H1 (cell line): Measurements from ENCODE around the gene GTF3C2. TPM values are rescaled to one million over a fixed set of nuclear protein-coding genes. Genes with fewer than 3 reads are reported as not detected.

Source experiments
- CTCF ChIA-PET: fragments of 300-600 bp; sonication (Branson Sonifier 250); formaldehyde crosslinking; loops from one replicate; lab custom pipeline; 2021; ENCODE audit not compliant: partially characterized antibody; lab: Charles Lee
- POLR2A ChIA-PET: fragments of 300-600 bp; sonication (Branson Sonifier 250); formaldehyde crosslinking; loops from one replicate; lab custom pipeline; 2021; ENCODE audit warnings: inconsistent platforms; ENCODE audit not compliant: partially characterized antibody; lab: Charles Lee
- DNase-seq, 2 experiments: peaks; one replicate each; pipeline versions ENCODE4 v3.0.0 to v3.0.0-alpha.2; 2010 to 2022; ENCODE audit warnings: low spot score in 2 of 2, low read depth in 1 of 2, mixed read lengths in 1 of 2
- FAIRE-seq: peaks from 2 replicates; lab custom pipeline; 2011; peaks lifted over from hg19 to GRCh38; lab: Jason Lieb, UNC
- H2AFZ ChIP-seq: 2 replicates; pipeline ENCODE4 v1.8.1; 2012; ENCODE audit warnings: low read length, inconsistent platforms
- H2AK5ac ChIP-seq: 2 replicates; pipeline ENCODE4 v1.6.1; 2013; ENCODE audit warnings: low read depth, low read length
- H2BK120ac ChIP-seq: replicated peaks from 2 replicates; pipeline ENCODE3; 2013; ENCODE audit warnings: low read depth, low read length, inconsistent platforms
- H2BK12ac ChIP-seq: 2 replicates; pipeline ENCODE4 v1.6.1; 2013; ENCODE audit warnings: low read depth, low read length
- H2BK15ac ChIP-seq: 2 replicates; pipeline ENCODE4 v1.6.1; 2013; ENCODE audit warnings: low read length
- H2BK20ac ChIP-seq: 2 replicates; pipeline ENCODE4 v1.6.1; 2013; ENCODE audit warnings: low read length
- H2BK5ac ChIP-seq: 2 replicates; pipeline ENCODE4 v1.6.1; 2013; ENCODE audit warnings: low read depth, low read length
- H3K14ac ChIP-seq: 2 replicates; pipeline ENCODE4 v1.6.1; 2013; ENCODE audit warnings: inconsistent platforms; ENCODE audit not compliant: insufficient read length
- H3K18ac ChIP-seq: 2 replicates; pipeline ENCODE4 v1.6.1; 2013; ENCODE audit warnings: low read length; ENCODE audit errors: extremely low read depth
- H3K23ac ChIP-seq: 2 replicates; pipeline ENCODE4 v1.6.1; 2013; ENCODE audit warnings: inconsistent platforms; ENCODE audit not compliant: insufficient read length
- H3K23me2 ChIP-seq: 2 replicates; pipeline ENCODE4 v1.6.1; 2013; ENCODE audit warnings: low read depth, low read length
- H3K27ac ChIP-seq: 2 replicates; pipeline ENCODE4 v1.6.1; 2011; ENCODE audit warnings: low read depth, low read length, inconsistent platforms
- H3K27me3 ChIP-seq, 4 experiments: replicated peaks in 1 of 4; 1 replicate in 1 of 4; 2 replicates in 3 of 4; pipeline versions ENCODE4 v1.6.1 to v1.8.1; 2011 to 2013; ENCODE audit warnings: low read length in 3 of 4, mild to moderate bottlenecking in 3 of 4, inconsistent platforms in 2 of 4, mixed read lengths in 2 of 4, moderate library complexity in 1 of 4; ENCODE audit not compliant: control insufficient read depth in 3 of 4, insufficient read depth in 3 of 4; ENCODE audit errors: extremely low read depth in 1 of 4
- H3K36me3 ChIP-seq, 4 experiments: 2 replicates each; pipeline versions ENCODE4 v1.6.1 to v1.8.1; 2011 to 2013; ENCODE audit warnings: mild to moderate bottlenecking in 4 of 4, low read length in 3 of 4, moderate library complexity in 2 of 4, control low read depth in 1 of 4, inconsistent platforms in 1 of 4; ENCODE audit not compliant: insufficient read depth in 4 of 4, control insufficient read depth in 2 of 4
- H3K4ac ChIP-seq: replicated peaks from 2 replicates; pipeline ENCODE3; 2013; ENCODE audit warnings: low read length, low read depth, mixed read lengths, inconsistent platforms; ENCODE audit not compliant: insufficient read length
- H3K4me1 ChIP-seq, 4 experiments: replicated peaks in 1 of 4; 1 replicate in 1 of 4; 2 replicates in 3 of 4; pipeline versions ENCODE4 v1.6.1 to v1.8.1; 2011 to 2013; ENCODE audit warnings: low read length in 3 of 4, inconsistent platforms in 2 of 4, mixed read lengths in 1 of 4; ENCODE audit not compliant: insufficient read depth in 4 of 4, control insufficient read depth in 3 of 4
- H3K4me2 ChIP-seq, 2 experiments: 2 replicates each; pipeline versions ENCODE4 v1.6.1 to v1.8.1; 2011 to 2013; ENCODE audit warnings: low read depth in 2 of 2, low read length in 2 of 2, control low read depth in 1 of 2, inconsistent platforms in 1 of 2, mild to moderate bottlenecking in 1 of 2; ENCODE audit not compliant: insufficient read depth in 1 of 2
- H3K4me3 ChIP-seq, 4 experiments: fragments of 200-600, 300-600 bp in 1 of 4; sonication (generic), shearing (Covaris generic), sonication (Bioruptor Twin) in 1 of 4; 2 replicates each; pipeline versions ENCODE4 v1.5.1 to v1.8.1; 2011 to 2016; ENCODE audit warnings: low read length in 4 of 4, low read depth in 3 of 4, control low read depth in 2 of 4, inconsistent platforms in 2 of 4, mild to moderate bottlenecking in 2 of 4, mixed read lengths in 1 of 4, moderate library complexity in 1 of 4; ENCODE audit not compliant: insufficient read depth in 2 of 4; ENCODE audit errors: extremely low read depth in 1 of 4
- H3K56ac ChIP-seq: replicated peaks from 2 replicates; pipeline ENCODE3; 2013; ENCODE audit warnings: low read depth, mild to moderate bottlenecking, mixed read lengths, low read length, inconsistent platforms; ENCODE audit not compliant: insufficient read length
- H3K79me1 ChIP-seq: 2 replicates; pipeline ENCODE4 v1.6.1; 2013; ENCODE audit warnings: low read depth, low read length, control low read depth
- H3K79me2 ChIP-seq, 2 experiments: 2 replicates each; pipeline versions ENCODE4 v1.6.1 to v1.8.1; 2012 to 2013; ENCODE audit warnings: low read length in 2 of 2, mild to moderate bottlenecking in 2 of 2, inconsistent platforms in 1 of 2; ENCODE audit not compliant: insufficient read depth in 2 of 2, control insufficient read depth in 1 of 2
- H3K9ac ChIP-seq, 4 experiments: replicated peaks in 1 of 4; 1 replicate in 1 of 4; 2 replicates in 3 of 4; pipeline versions ENCODE4 v1.6.1 to v1.8.1; 2011 to 2013; ENCODE audit warnings: low read depth in 3 of 4, low read length in 3 of 4, control low read depth in 2 of 4, mild to moderate bottlenecking in 2 of 4, moderate library complexity in 2 of 4, inconsistent platforms in 1 of 4; ENCODE audit errors: extremely low read depth in 1 of 4
- H3K9me3 ChIP-seq, 2 experiments: 2 replicates each; pipeline versions ENCODE4 v1.6.1 to v1.8.1; 2012 to 2013; ENCODE audit warnings: mild to moderate bottlenecking in 2 of 2, moderate library complexity in 2 of 2, control low read depth in 1 of 2, inconsistent platforms in 1 of 2, low read depth in 1 of 2, low read length in 1 of 2, mixed read lengths in 1 of 2; ENCODE audit not compliant: insufficient read depth in 2 of 2
- H4K20me1 ChIP-seq, 2 experiments: replicated peaks in 1 of 2; 2 replicates each; pipeline versions ENCODE3 to v1.8.1; 2011 to 2013; ENCODE audit warnings: inconsistent platforms in 2 of 2, low read length in 2 of 2, mild to moderate bottlenecking in 1 of 2; ENCODE audit not compliant: insufficient read depth in 2 of 2, control insufficient read depth in 1 of 2
- H4K5ac ChIP-seq: 2 replicates; pipeline ENCODE4 v1.6.1; 2013; ENCODE audit warnings: low read length, low read depth, mixed read lengths, inconsistent platforms; ENCODE audit not compliant: insufficient read length
- H4K8ac ChIP-seq: 2 replicates; pipeline ENCODE4 v1.8.0; 2013; ENCODE audit warnings: mild to moderate bottlenecking, moderate library complexity, low read length, inconsistent platforms; ENCODE audit not compliant: insufficient read depth; ENCODE audit errors: extremely low read depth
- H4K91ac ChIP-seq: replicated peaks from 2 replicates; pipeline ENCODE3; 2013; ENCODE audit warnings: low read length, mixed read lengths, inconsistent platforms; ENCODE audit not compliant: insufficient read length
- CBX8 ChIP-seq: fragments of 300-800, 300-1000 bp; sonication (generic); IDR thresholded peaks from 2 replicates; pipeline ENCODE4 v1.7.1; 2016; ENCODE audit warnings: low read depth, low read length, borderline replicate concordance
- CHD2 ChIP-seq: IDR thresholded peaks from 2 replicates; pipeline ENCODE4 v1.6.1; 2012; ENCODE audit warnings: low read length, improper control_type of control experiment
- EGR1 ChIP-seq: IDR thresholded peaks from 2 replicates; pipeline ENCODE4 v1.6.1; 2011; ENCODE audit warnings: low read depth, low read length, borderline replicate concordance
- EP300 ChIP-seq, 2 experiments: IDR thresholded peaks; 1 replicate in 1 of 2; 2 replicates in 1 of 2; pipeline ENCODE4 v1.6.1; 2011 to 2012; ENCODE audit warnings: low read depth in 2 of 2, low read length in 2 of 2, mild to moderate bottlenecking in 2 of 2, borderline replicate concordance in 1 of 2, inconsistent platforms in 1 of 2, moderate library complexity in 1 of 2
- HDAC6 ChIP-seq: IDR thresholded peaks from one replicate; pipeline ENCODE4 v1.7.1; 2012; ENCODE audit warnings: low read depth, mild to moderate bottlenecking, inconsistent platforms, low read length, moderate library complexity
- PHF8 ChIP-seq: fragments of 200-600 bp; sonication (generic); conservative IDR thresholded peaks from 2 replicates; pipeline ENCODE4 v1.7.1; 2012; ENCODE audit warnings: low read depth, mild to moderate bottlenecking, inconsistent platforms, low read length, moderate library complexity
- RBBP5 ChIP-seq: IDR thresholded peaks from 2 replicates; pipeline ENCODE4 v1.7.1; 2012; ENCODE audit warnings: low read depth, mild to moderate bottlenecking, inconsistent platforms, low read length, moderate library complexity, borderline replicate concordance
- SAP30 ChIP-seq: fragments of 300-600 bp; sonication (generic); IDR thresholded peaks from 2 replicates; pipeline ENCODE4 v1.7.1; 2012; ENCODE audit warnings: low read length, moderate library complexity, mild to moderate bottlenecking, inconsistent platforms; ENCODE audit not compliant: insufficient read depth, insufficient replicate concordance
- SIN3A ChIP-seq, 2 experiments: IDR thresholded peaks in 1 of 2; conservative IDR thresholded peaks in 1 of 2; 2 replicates each; pipeline ENCODE4 v1.6.1; 2011 to 2012; ENCODE audit warnings: low read length in 2 of 2, improper control_type of control experiment in 1 of 2, low read depth in 1 of 2, mild to moderate bottlenecking in 1 of 2
- SP4 ChIP-seq: IDR thresholded peaks from 2 replicates; pipeline ENCODE4 v1.6.1; 2012; ENCODE audit warnings: low read length, inconsistent platforms
- SRF ChIP-seq: IDR thresholded peaks from 2 replicates; pipeline ENCODE4 v1.6.1; 2011; ENCODE audit warnings: mild to moderate bottlenecking, low read depth, low read length, moderate library complexity
- TAF7 ChIP-seq: optimal IDR thresholded peaks from 2 replicates; pipeline ENCODE3; 2011; ENCODE audit warnings: low read depth, mild to moderate bottlenecking, inconsistent platforms, low read length, moderate library complexity, borderline replicate concordance
- WGBS, 2 experiments: shearing (Covaris generic) in 1 of 2; methylation state at CpG; one replicate each; pipeline versions ENCODE4 v1.1.6 to v1.1.7; 2013 to 2015; ENCODE audit warnings: low lambda C conversion rate in 2 of 2, mixed read lengths in 2 of 2, inconsistent platforms in 1 of 2, low coverage in 1 of 2, missing lambda C conversion rate in 1 of 2; ENCODE audit not compliant: insufficient replicate concordance in 2 of 2, insufficient coverage in 1 of 2, insufficient read length in 1 of 2; ENCODE audit errors: extremely low coverage in 1 of 2, missing lambda C conversion rate in 1 of 2; 5-methylcytosine and 5-hydroxymethylcytosine counted together
- polyA plus RNA-seq, 7 experiments: library from polyadenylated mRNA; depleted of rRNA in 3 of 7; stranded (reverse) in 5 of 7; unstranded in 2 of 7; fragments of >200 nt in 5 of 7; fragments of 200-250 nt in 2 of 7; gene quantifications; 1 replicate in 5 of 7; 2 replicates in 1 of 7; 4 replicates in 1 of 7; pipeline versions ENCODE4 v1.2.1 to v1.2.3, GENCODE V29; 2011 to 2013; ENCODE audit warnings: missing spikeins in 2 of 7, mixed read lengths in 2 of 7
- total RNA-seq: library from RNA; stranded (reverse); fragmentation: NEBNext Ultra II Directional; extraction: Animal tissue kit (Norgen Biotek cat#: 25700); gene quantifications from 2 replicates; pipeline ENCODE4 v1.2.1, GENCODE V29; 2021
- TF ChIP-seq, protein P1 (sequence below): IDR thresholded peaks from 2 replicates; pipeline ENCODE4 v1.6.1; 2012; ENCODE audit warnings: inconsistent platforms

GTF3C2 gene
- total and polyA plus RNA-seq, 2 of the 8 experiments (the other 6 are each of a cell fraction or from before 2014, with no cell fraction given), result 118 to 127 TPM

DNA sequence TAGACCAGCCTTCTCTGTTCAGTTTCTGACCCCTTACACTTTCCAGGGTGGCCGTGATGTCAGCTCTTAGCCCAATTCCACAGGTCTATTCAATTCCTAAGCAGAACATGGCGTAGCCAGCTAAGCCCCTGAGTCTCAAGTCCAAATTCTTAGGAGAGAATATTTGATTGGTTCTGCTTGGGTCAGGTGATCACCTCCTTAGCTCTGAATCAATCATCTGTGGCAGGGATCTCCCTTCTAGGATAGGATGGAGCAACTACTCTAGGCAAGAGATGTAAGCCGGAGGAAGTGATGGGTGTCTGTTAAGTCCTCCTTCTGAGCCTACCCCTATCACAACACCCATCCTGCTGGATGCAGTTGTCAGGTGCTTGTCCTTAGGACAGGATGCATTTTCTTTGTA lies 59.4 kb downstream of the GTF3C2 start:
- no peaks in the 10 kb centered on the region for H3K9me3 ChIP-seq
- no peak for FAIRE-seq
- TF ChIP-seq SP4 (no peak), EGR1 (no peak), CBX8 (no peak), HDAC6 (no peak), PHF8 (no peak), SRF (no peak), EP300 (IDR thresholded peaks at IDR 0.05; ENCODE audit: borderline replicate concordance in 1 of 2, low read depth in 2 of 2, low read length in 2 of 2) (no peak), SAP30 (no peak), TAF7 (no peak), SIN3A (conservative IDR thresholded peaks at IDR 0.05 in 1 of 2, IDR thresholded peaks at IDR 0.05 in 1 of 2; ENCODE audit: low read depth in 1 of 2, low read length in 2 of 2) (no peak), RBBP5 (no peak), CHD2 (no peak)
- TF ChIP-seq, protein P1, sequence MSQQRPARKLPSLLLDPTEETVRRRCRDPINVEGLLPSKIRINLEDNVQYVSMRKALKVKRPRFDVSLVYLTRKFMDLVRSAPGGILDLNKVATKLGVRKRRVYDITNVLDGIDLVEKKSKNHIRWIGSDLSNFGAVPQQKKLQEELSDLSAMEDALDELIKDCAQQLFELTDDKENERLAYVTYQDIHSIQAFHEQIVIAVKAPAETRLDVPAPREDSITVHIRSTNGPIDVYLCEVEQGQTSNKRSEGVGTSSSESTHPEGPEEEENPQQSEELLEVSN, result no peak

More for the DNA sequence above, 59.4 kb downstream of the GTF3C2 start:
- H3K14ac ChIP-seq, result no peak overlapping the region
- no peak overlapping the region for H3K18ac ChIP-seq
- no peaks in the 10 kb centered on the region for H3K79me1 ChIP-seq
- H3K79me2 ChIP-seq, result no peaks in the 10 kb centered on the region
- H4K5ac ChIP-seq, result no peak overlapping the region
- H4K8ac ChIP-seq, result no peak overlapping the region
- no peak overlapping the region for H3K4me2 ChIP-seq
- no peak overlapping the region for H2AFZ ChIP-seq
- no peak for DNase-seq
- no peak overlapping the region for H3K23ac ChIP-seq
- H2BK20ac ChIP-seq, result no peak overlapping the region
- H3K27ac ChIP-seq, result no peak overlapping the region
- H3K56ac ChIP-seq, result no peak overlapping the region
- H3K9ac ChIP-seq, result no peak overlapping the region
- WGBS, 2 experiments, result 93% methylated on average over 3 of the region's 3 CpGs; no CpG with 5 or more reads in 1 of the 2 experiments
- H2BK12ac ChIP-seq, result no peak overlapping the region
- POLR2A ChIA-PET, result interaction anchor here (0.7 to 1.4 kb wide), 4 partner anchors 13 to 49 kb away, joined by 3 to 5 read pairs (median 3); no protein-coding TSS in a partner anchor
- no peaks in the 10 kb centered on the region for H4K20me1 ChIP-seq
- no peaks in the 10 kb centered on the region for H3K27me3 ChIP-seq
- no peak overlapping the region for H2AK5ac ChIP-seq
- CTCF ChIA-PET, result interaction anchor here (1.4 to 12.3 kb wide), 4 partner anchors 12 to 47 kb away, joined by 3 to 413 read pairs (median 110); partner anchors contain the start of genes DNAJC5G, MPV17, SLC30A3 and TRIM54
- no peak overlapping the region for H2BK5ac ChIP-seq
- H3K4me1 ChIP-seq, result no peaks in the 10 kb centered on the region
- H3K4me3 ChIP-seq, result no peak overlapping the region
- H4K91ac ChIP-seq, result no peak overlapping the region
- H3K4ac ChIP-seq, result no peak overlapping the region
- no peaks in the 10 kb centered on the region for H3K23me2 ChIP-seq
- H2BK15ac ChIP-seq, result no peak overlapping the region
- H2BK120ac ChIP-seq, result no peak overlapping the region
- H3K36me3 ChIP-seq, result no peaks in the 10 kb centered on the region
